Measurements from ENCODE around the gene TRPT1. TPM values are rescaled to one million over a fixed set of nuclear protein-coding genes. Genes with fewer than 3 reads are reported as not detected.

TRPT1 gene
- polyA plus RNA-seq, 1 donor: 38.3 TPM

- Histone ChIP-seq H3K4me3 (ENCODE audit: low read length) (peak overlapping the region; percentile 43), H3K27me3 (ENCODE audit: control insufficient read depth, insufficient read depth, low read length) (no peaks in the 10 kb centered on the region), H3K4me1 (ENCODE audit: control insufficient read depth, insufficient read depth, low read length) (peaks cover 25% of the 10 kb centered on the region), H3K36me3 (ENCODE audit: control insufficient read depth, insufficient read depth, low read length) (peaks cover 44% of the 10 kb centered on the region), H3K27ac (ENCODE audit: low read length) (peak overlapping the region; percentile 87), H3K9me3 (ENCODE audit: control insufficient read depth, low read depth, low read length) (no peaks in the 10 kb centered on the region)
- DNase-seq: peak; percentile 48 to 62
- WGBS (ENCODE audit: insufficient coverage, low lambda C conversion rate): no CpG with 5 or more reads among the region's 30 CpGs
Observed at GRCh38 chr11:64207256-64208085, 18.5 kb downstream of the TRPT1 start.

GRCh38 chr11:64206457-64207255 is 19.3 kb downstream of the TRPT1 start, which contains the start of gene FERMT3:
FERMT3 (plus strand) TSS chr11:64206721; CDS start chr11:64207365, 644 bp downstream.
- Histone ChIP-seq H3K27ac (ENCODE audit: low read length) (peak within 1 kb of the TSS; percentile 87), H3K36me3 (ENCODE audit: control insufficient read depth, insufficient read depth, low read length) (peaks cover 42% of the 10 kb centered on the region), H3K4me3 (ENCODE audit: low read length) (peak within 1 kb of the TSS; percentile 43), H3K9me3 (ENCODE audit: control insufficient read depth, low read depth, low read length) (no peaks in the 10 kb centered on the region), H3K4me1 (ENCODE audit: control insufficient read depth, insufficient read depth, low read length) (peaks cover 25% of the 10 kb centered on the region), H3K27me3 (ENCODE audit: control insufficient read depth, insufficient read depth, low read length) (no peaks in the 10 kb centered on the region)
- no CpG with 5 or more reads among the region's 27 CpGs for WGBS (ENCODE audit: insufficient coverage, low lambda C conversion rate)
- peak; percentile 86 to 95 for DNase-seq

GRCh38 chr11:64204464-64204989 is 21.5 kb downstream of the TRPT1 start:
- no peak overlapping the region for H3K27ac ChIP-seq (ENCODE audit: low read length)
- no CpG with 5 or more reads among the region's 7 CpGs for WGBS (ENCODE audit: insufficient coverage, low lambda C conversion rate)
- no peak overlapping the region for H3K4me3 ChIP-seq (ENCODE audit: low read length)
- peaks cover 25% of the 10 kb centered on the region for H3K4me1 ChIP-seq (ENCODE audit: control insufficient read depth, insufficient read depth, low read length)
- H3K27me3 ChIP-seq (ENCODE audit: control insufficient read depth, insufficient read depth, low read length): no peaks in the 10 kb centered on the region
- DNase-seq: peak; percentile 81 to 85
- peaks cover 56% of the 10 kb centered on the region for H3K36me3 ChIP-seq (ENCODE audit: control insufficient read depth, insufficient read depth, low read length)
- no peaks in the 10 kb centered on the region for H3K9me3 ChIP-seq (ENCODE audit: control insufficient read depth, low read depth, low read length)

GRCh38 chr11:64204080-64204440 is 21.9 kb downstream of the TRPT1 start:
- peaks cover 25% of the 10 kb centered on the region for H3K4me1 ChIP-seq (ENCODE audit: control insufficient read depth, insufficient read depth, low read length)
- no peak overlapping the region for H3K27ac ChIP-seq (ENCODE audit: low read length)
- peaks cover 56% of the 10 kb centered on the region for H3K36me3 ChIP-seq (ENCODE audit: control insufficient read depth, insufficient read depth, low read length)
- WGBS (ENCODE audit: insufficient coverage, low lambda C conversion rate): no CpG with 5 or more reads among the region's 16 CpGs
- no peak overlapping the region for H3K4me3 ChIP-seq (ENCODE audit: low read length)
- no peak for DNase-seq
- H3K27me3 ChIP-seq (ENCODE audit: control insufficient read depth, insufficient read depth, low read length): no peaks in the 10 kb centered on the region
- no peaks in the 10 kb centered on the region for H3K9me3 ChIP-seq (ENCODE audit: control insufficient read depth, low read depth, low read length)

- Histone ChIP-seq H3K4me3 (ENCODE audit: low read length) (no peak overlapping the region), H3K27me3 (ENCODE audit: control insufficient read depth, insufficient read depth, low read length) (no peaks in the 10 kb centered on the region), H3K4me1 (ENCODE audit: control insufficient read depth, insufficient read depth, low read length) (peaks cover 25% of the 10 kb centered on the region), H3K36me3 (ENCODE audit: control insufficient read depth, insufficient read depth, low read length) (peaks cover 60% of the 10 kb centered on the region), H3K27ac (ENCODE audit: low read length) (no peak overlapping the region), H3K9me3 (ENCODE audit: control insufficient read depth, low read depth, low read length) (no peaks in the 10 kb centered on the region)
- no peak for DNase-seq
- WGBS (ENCODE audit: insufficient coverage, low lambda C conversion rate): no CpG with 5 or more reads among the region's 27 CpGs
Observed at GRCh38 chr11:64203421-64204079, 22.4 kb downstream of the TRPT1 start.

- Histone ChIP-seq H3K36me3 (ENCODE audit: control insufficient read depth, insufficient read depth, low read length) (peaks cover 66% of the 10 kb centered on the region), H3K4me3 (ENCODE audit: low read length) (no peak overlapping the region)
Observed at GRCh38 chr11:64202992-64203391, 23.0 kb downstream of the TRPT1 start.

GRCh38 chr11:64201543-64201942 is 24.4 kb downstream of the TRPT1 start:
- peaks cover 11% of the 10 kb centered on the region for H3K4me1 ChIP-seq (ENCODE audit: control insufficient read depth, insufficient read depth, low read length)
- no peak overlapping the region for H3K27ac ChIP-seq (ENCODE audit: low read length)
- no CpG with 5 or more reads among the region's 3 CpGs for WGBS (ENCODE audit: insufficient coverage, low lambda C conversion rate)
- DNase-seq: no peak
- H3K27me3 ChIP-seq (ENCODE audit: control insufficient read depth, insufficient read depth, low read length): no peaks in the 10 kb centered on the region
- H3K4me3 ChIP-seq (ENCODE audit: low read length): no peak overlapping the region
- peaks cover 80% of the 10 kb centered on the region for H3K36me3 ChIP-seq (ENCODE audit: control insufficient read depth, insufficient read depth, low read length)
- no peaks in the 10 kb centered on the region for H3K9me3 ChIP-seq (ENCODE audit: control insufficient read depth, low read depth, low read length)

More at GRCh38 chr11:64202992-64203391, 23.0 kb downstream of the TRPT1 start:
- Histone ChIP-seq H3K27ac (ENCODE audit: low read length) (no peak overlapping the region), H3K4me1 (ENCODE audit: control insufficient read depth, insufficient read depth, low read length) (peaks cover 25% of the 10 kb centered on the region), H3K27me3 (ENCODE audit: control insufficient read depth, insufficient read depth, low read length) (no peaks in the 10 kb centered on the region), H3K9me3 (ENCODE audit: control insufficient read depth, low read depth, low read length) (no peaks in the 10 kb centered on the region)
- no CpG with 5 or more reads among the region's 9 CpGs for WGBS (ENCODE audit: insufficient coverage, low lambda C conversion rate)
- DNase-seq: no peak

GRCh38 chr11:64198511-64198910 is 27.5 kb downstream of the TRPT1 start:
- H3K4me1 ChIP-seq (ENCODE audit: control insufficient read depth, insufficient read depth, low read length): no peaks in the 10 kb centered on the region
- DNase-seq: no peak
- H3K4me3 ChIP-seq (ENCODE audit: low read length): no peak overlapping the region
- H3K36me3 ChIP-seq (ENCODE audit: control insufficient read depth, insufficient read depth, low read length): peaks cover 91% of the 10 kb centered on the region
- WGBS (ENCODE audit: insufficient coverage, low lambda C conversion rate): no CpG with 5 or more reads among the region's 2 CpGs
- H3K27me3 ChIP-seq (ENCODE audit: control insufficient read depth, insufficient read depth, low read length): no peaks in the 10 kb centered on the region
- no peaks in the 10 kb centered on the region for H3K9me3 ChIP-seq (ENCODE audit: control insufficient read depth, low read depth, low read length)
- no peak overlapping the region for H3K27ac ChIP-seq (ENCODE audit: low read length)

- Histone ChIP-seq H3K4me3 (ENCODE audit: low read length) (no peak overlapping the region), H3K4me1 (ENCODE audit: control insufficient read depth, insufficient read depth, low read length) (no peaks in the 10 kb centered on the region), H3K36me3 (ENCODE audit: control insufficient read depth, insufficient read depth, low read length) (peaks cover 85% of the 10 kb centered on the region), H3K27ac (ENCODE audit: low read length) (no peak overlapping the region), H3K27me3 (ENCODE audit: control insufficient read depth, insufficient read depth, low read length) (no peaks in the 10 kb centered on the region), H3K9me3 (ENCODE audit: control insufficient read depth, low read depth, low read length) (no peaks in the 10 kb centered on the region)
- no peak for DNase-seq
- no CpG with 5 or more reads among the region's 9 CpGs for WGBS (ENCODE audit: insufficient coverage, low lambda C conversion rate)
Observed at GRCh38 chr11:64196626-64197025, 29.4 kb downstream of the TRPT1 start.

GRCh38 chr11:64192434-64192833 is 33.6 kb downstream of the TRPT1 start:
- H3K36me3 ChIP-seq (ENCODE audit: control insufficient read depth, insufficient read depth, low read length): peaks cover 54% of the 10 kb centered on the region
- no CpG with 5 or more reads among the region's 5 CpGs for WGBS (ENCODE audit: insufficient coverage, low lambda C conversion rate)
- DNase-seq: no peak
- H3K4me1 ChIP-seq (ENCODE audit: control insufficient read depth, insufficient read depth, low read length): no peaks in the 10 kb centered on the region
- no peaks in the 10 kb centered on the region for H3K27me3 ChIP-seq (ENCODE audit: control insufficient read depth, insufficient read depth, low read length)
- H3K4me3 ChIP-seq (ENCODE audit: low read length): no peak overlapping the region
- H3K27ac ChIP-seq (ENCODE audit: low read length): no peak overlapping the region
- no peaks in the 10 kb centered on the region for H3K9me3 ChIP-seq (ENCODE audit: control insufficient read depth, low read depth, low read length)
